ENCODE results near the gene DAB2IP.
"Not testable (repeated sequence)": the region's sequence is repeated elsewhere in the genome, so short reads cannot be mapped to it uniquely, and the experiment has no call there.

DAB2IP gene

GRCh38 chr9:121780177-121781040, 129.0 kb downstream of the DAB2IP start:
- DNase-seq: peak; percentile 89

- no peak for DNase-seq
These were observed 129.7 kb downstream of the DAB2IP start for GRCh38 chr9:121781145-121781548.

GRCh38 chr9:121781701-121782464, 130.4 kb downstream of the DAB2IP start:
- DNase-seq: no peak

GRCh38 chr9:121782514-121783110, 131.2 kb downstream of the DAB2IP start:
- no peak for DNase-seq

- DNase-seq: no peak
These were observed 131.7 kb downstream of the DAB2IP start for GRCh38 chr9:121783111-121783510.

- no peak for DNase-seq
These were observed 132.4 kb downstream of the DAB2IP start for GRCh38 chr9:121783521-121784507.

GRCh38 chr9:121784731-121785411, 133.4 kb downstream of the DAB2IP start:
- DNase-seq: no peak

- DNase-seq: no peak
These were observed 134.5 kb downstream of the DAB2IP start for GRCh38 chr9:121785673-121786542.

- no peak for DNase-seq
These were observed 135.1 kb downstream of the DAB2IP start for GRCh38 chr9:121786543-121786948.

GRCh38 chr9:121786998-121787422, 135.6 kb downstream of the DAB2IP start:
- DNase-seq: no peak

- no peak for DNase-seq
These were observed 137.4 kb downstream of the DAB2IP start for GRCh38 chr9:121788686-121789366.

- no peak for DNase-seq
These were observed 139.4 kb downstream of the DAB2IP start for GRCh38 chr9:121790841-121791240.

GRCh38 chr9:121792476-121792875, 141.0 kb downstream of the DAB2IP start:
- not testable (repeated sequence) for DNase-seq

GRCh38 chr9:121794334-121794733, 142.9 kb downstream of the DAB2IP start:
- not testable (repeated sequence) for DNase-seq

- DNase-seq: no peak
These were observed 145.6 kb downstream of the DAB2IP start for GRCh38 chr9:121797081-121797480.

- DNase-seq: no peak
These were observed 147.5 kb downstream of the DAB2IP start for GRCh38 chr9:121798941-121799340.

- DNase-seq: no peak
These were observed 148.9 kb downstream of the DAB2IP start for GRCh38 chr9:121800376-121800775.

GRCh38 chr9:121801579-121801978, 150.1 kb downstream of the DAB2IP start:
- DNase-seq: no peak

GRCh38 chr9:121802753-121803152, 151.3 kb downstream of the DAB2IP start:
- DNase-seq: no peak

All from NCI-H146 (cell line).